H1 (cell line): ENCODE data around the gene SERPINB1.

Experiments used
- CTCF ChIP-seq, 3 experiments: IDR thresholded peaks; 1 replicate in 2 of 3; 2 replicates in 1 of 3; pipeline versions ENCODE4 v1.5.1 to v1.6.1; 2011; ENCODE audit warnings: low read length in 3 of 3, mild to moderate bottlenecking in 3 of 3, inconsistent platforms in 2 of 3, low read depth in 1 of 3, moderate library complexity in 1 of 3; ENCODE audit not compliant: insufficient read depth in 1 of 3; ENCODE audit errors: control extremely low read depth in 1 of 3
- EP300 ChIP-seq, 2 experiments: IDR thresholded peaks; 1 replicate in 1 of 2; 2 replicates in 1 of 2; pipeline ENCODE4 v1.6.1; 2011 to 2012; ENCODE audit warnings: low read depth in 2 of 2, low read length in 2 of 2, mild to moderate bottlenecking in 2 of 2, borderline replicate concordance in 1 of 2, inconsistent platforms in 1 of 2, moderate library complexity in 1 of 2
- GABPA ChIP-seq: IDR thresholded peaks from 2 replicates; pipeline ENCODE4 v1.6.1; 2011; ENCODE audit warnings: mild to moderate bottlenecking, low read length, moderate library complexity, borderline replicate concordance; ENCODE audit not compliant: insufficient read depth
- JUN ChIP-seq: IDR thresholded peaks from 2 replicates; pipeline ENCODE4 v1.6.1; 2011; ENCODE audit warnings: low read depth, mild to moderate bottlenecking, improper control_type of control experiment, low read length
- POLR2AphosphoS5 ChIP-seq: IDR thresholded peaks from 2 replicates; pipeline ENCODE4 v1.6.1; 2011; ENCODE audit warnings: low read depth, low read length
- RAD21 ChIP-seq, 2 experiments: IDR thresholded peaks in 1 of 2; conservative IDR thresholded peaks in 1 of 2; 2 replicates each; pipeline ENCODE4 v1.6.1; 2011; ENCODE audit warnings: low read depth in 2 of 2, low read length in 2 of 2, improper control_type of control experiment in 1 of 2, inconsistent platforms in 1 of 2, mild to moderate bottlenecking in 1 of 2, moderate library complexity in 1 of 2
- RXRA ChIP-seq: IDR thresholded peaks from 2 replicates; pipeline ENCODE4 v1.6.1; 2011; ENCODE audit warnings: low read depth, mild to moderate bottlenecking, low read length, moderate library complexity; ENCODE audit not compliant: insufficient read depth
- SP1 ChIP-seq: IDR thresholded peaks from 2 replicates; pipeline ENCODE4 v1.6.1; 2011; ENCODE audit warnings: low read depth, low read length
- TAF1 ChIP-seq: IDR thresholded peaks from 2 replicates; pipeline ENCODE4 v1.6.1; 2011; ENCODE audit warnings: mild to moderate bottlenecking, low read depth, low read length
- YY1 ChIP-seq: IDR thresholded peaks from 2 replicates; pipeline ENCODE4 v1.6.1; 2011; ENCODE audit warnings: low read depth, mild to moderate bottlenecking, low read length

DNA sequence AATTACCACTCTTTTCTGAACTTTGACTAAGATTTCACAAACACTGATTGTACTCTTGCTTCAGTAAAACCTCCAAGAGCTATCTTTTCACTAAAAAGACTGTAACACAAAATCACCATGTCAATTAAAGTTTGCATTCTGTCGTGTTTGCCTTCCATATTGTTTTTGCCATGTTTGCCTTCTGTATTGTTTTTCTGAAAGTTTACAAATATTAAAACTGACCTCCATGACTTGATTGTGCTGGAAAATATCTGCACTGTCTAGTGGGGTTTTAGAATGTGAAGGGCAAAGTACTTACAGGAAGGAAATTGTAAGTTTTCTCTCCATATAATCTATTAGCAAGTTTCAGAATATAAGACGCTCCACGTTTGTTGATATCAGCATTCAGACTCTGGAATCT is 3.4 kb downstream of the SERPINB1 start:
- TF ChIP-seq SP1 (no peak), RAD21 (IDR thresholded peaks at IDR 0.05 in 1 of 2, conservative IDR thresholded peaks at IDR 0.05 in 1 of 2; ENCODE audit: low read depth in 2 of 2, low read length in 2 of 2) (no peak), CTCF (IDR thresholded peaks at IDR 0.05; ENCODE audit: control extremely low read depth in 1 of 3, insufficient read depth in 1 of 3, low read depth in 1 of 3, low read length in 3 of 3) (no peak), YY1 (no peak), EP300 (IDR thresholded peaks at IDR 0.05; ENCODE audit: borderline replicate concordance in 1 of 2, low read depth in 2 of 2, low read length in 2 of 2) (no peak), RXRA (no peak), POLR2AphosphoS5 (no peak), GABPA (no peak), TAF1 (no peak), JUN (no peak)
